ENCODE data around the gene PLD5. TPM values are rescaled to one million over a fixed set of nuclear protein-coding genes. Genes with fewer than 3 reads are reported as not detected.
"Not testable (repeated sequence)": the region's sequence is repeated elsewhere in the genome, so short reads cannot be mapped to it uniquely, and the experiment has no call there.

PLD5 gene
- total RNA-seq, 1 donor from 2014 or later, result 6.6 TPM

DNA sequence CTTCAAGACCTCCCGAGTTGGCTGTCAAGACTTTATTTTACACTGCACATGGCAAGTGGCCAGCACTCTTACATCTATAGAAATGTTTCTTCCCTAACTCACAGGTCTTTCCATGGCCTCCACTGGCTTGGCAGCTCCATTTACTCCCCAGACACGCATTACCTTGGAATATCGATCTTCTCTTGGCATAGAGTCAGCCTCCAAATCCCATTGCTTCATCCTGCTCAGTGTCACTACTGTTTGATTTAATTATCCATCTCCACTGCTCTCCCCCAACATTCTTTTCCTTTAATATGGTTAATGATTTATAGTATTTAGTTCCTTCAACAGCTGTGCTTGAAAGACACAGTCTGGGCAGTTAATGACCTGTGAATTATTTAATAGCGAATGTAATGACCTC lies 284.4 kb downstream of the PLD5 start:
- Histone ChIP-seq H3K4me1 (no peaks in the 10 kb centered on the region), H3K36me3 (no peaks in the 10 kb centered on the region), H3K9me3 (no peaks in the 10 kb centered on the region), H3K27ac (no peak overlapping the region), H3K27me3 (no peaks in the 10 kb centered on the region), H3K4me3 (no peak overlapping the region)
- intact Hi-C loops (cut with DNase I), result no loop called here
- DNase-seq (ENCODE audit: low spot score in 2 of 2), result no peak
- TF ChIP-seq, protein P1, sequence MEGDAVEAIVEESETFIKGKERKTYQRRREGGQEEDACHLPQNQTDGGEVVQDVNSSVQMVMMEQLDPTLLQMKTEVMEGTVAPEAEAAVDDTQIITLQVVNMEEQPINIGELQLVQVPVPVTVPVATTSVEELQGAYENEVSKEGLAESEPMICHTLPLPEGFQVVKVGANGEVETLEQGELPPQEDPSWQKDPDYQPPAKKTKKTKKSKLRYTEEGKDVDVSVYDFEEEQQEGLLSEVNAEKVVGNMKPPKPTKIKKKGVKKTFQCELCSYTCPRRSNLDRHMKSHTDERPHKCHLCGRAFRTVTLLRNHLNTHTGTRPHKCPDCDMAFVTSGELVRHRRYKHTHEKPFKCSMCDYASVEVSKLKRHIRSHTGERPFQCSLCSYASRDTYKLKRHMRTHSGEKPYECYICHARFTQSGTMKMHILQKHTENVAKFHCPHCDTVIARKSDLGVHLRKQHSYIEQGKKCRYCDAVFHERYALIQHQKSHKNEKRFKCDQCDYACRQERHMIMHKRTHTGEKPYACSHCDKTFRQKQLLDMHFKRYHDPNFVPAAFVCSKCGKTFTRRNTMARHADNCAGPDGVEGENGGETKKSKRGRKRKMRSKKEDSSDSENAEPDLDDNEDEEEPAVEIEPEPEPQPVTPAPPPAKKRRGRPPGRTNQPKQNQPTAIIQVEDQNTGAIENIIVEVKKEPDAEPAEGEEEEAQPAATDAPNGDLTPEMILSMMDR (IDR thresholded peaks at IDR 0.05), result no peak

DNA sequence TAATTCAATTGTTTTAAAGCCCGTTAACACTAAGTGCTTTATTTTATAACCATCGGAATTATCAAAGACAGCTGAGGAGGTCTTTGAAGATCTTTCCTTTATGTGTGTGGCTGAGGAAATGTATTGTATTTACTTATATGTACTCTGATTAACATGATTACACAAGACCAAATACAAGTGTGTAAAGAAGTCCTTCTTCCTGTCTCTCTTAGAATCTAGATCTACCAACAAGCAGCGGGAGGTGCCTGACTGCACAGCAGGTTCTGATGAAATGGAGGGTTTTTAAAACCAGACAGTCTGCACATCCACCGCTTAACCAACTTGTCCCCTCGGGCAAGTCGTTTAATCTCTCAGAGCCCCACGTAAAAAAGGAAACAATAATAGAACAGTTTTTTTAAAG lies 285.1 kb downstream of the PLD5 start:
- intact Hi-C loops (cut with DNase I), result no loop called here
- Histone ChIP-seq H3K9me3 (no peaks in the 10 kb centered on the region), H3K27ac (no peak overlapping the region), H3K27me3 (no peaks in the 10 kb centered on the region), H3K4me1 (no peaks in the 10 kb centered on the region), H3K4me3 (no peak overlapping the region), H3K36me3 (no peaks in the 10 kb centered on the region)
- DNase-seq (ENCODE audit: low spot score in 2 of 2), result no peak
- TF ChIP-seq, protein P1 (IDR thresholded peaks at IDR 0.05), result no peak

DNA sequence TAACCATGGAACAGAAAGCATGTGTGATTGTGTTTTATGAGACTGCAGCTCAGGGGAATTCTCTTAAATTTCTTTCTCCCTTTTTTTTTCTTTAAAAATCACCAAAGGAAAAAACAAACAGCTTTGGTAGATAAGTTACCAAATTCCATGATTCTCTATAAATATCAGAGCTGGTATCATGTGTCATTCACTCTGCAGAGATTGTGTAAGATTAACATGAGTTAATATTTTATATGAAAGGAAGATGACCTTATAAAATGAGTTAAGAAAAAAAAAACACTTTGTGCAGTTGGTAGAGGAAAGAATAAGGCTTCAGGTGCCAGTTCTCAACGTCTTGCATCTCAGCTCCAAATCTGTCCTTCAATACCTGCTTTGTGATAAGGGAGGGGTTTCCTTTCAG lies 287.4 kb downstream of the PLD5 start:
- TF ChIP-seq, protein P1 (IDR thresholded peaks at IDR 0.05), result no peak
- intact Hi-C loops (cut with DNase I), result no loop called here
- Histone ChIP-seq H3K4me1 (no peaks in the 10 kb centered on the region), H3K27me3 (no peaks in the 10 kb centered on the region), H3K27ac (no peak overlapping the region), H3K4me3 (no peak overlapping the region), H3K36me3 (no peaks in the 10 kb centered on the region), H3K9me3 (no peaks in the 10 kb centered on the region)
- no peak for DNase-seq (ENCODE audit: low spot score in 2 of 2)

DNA sequence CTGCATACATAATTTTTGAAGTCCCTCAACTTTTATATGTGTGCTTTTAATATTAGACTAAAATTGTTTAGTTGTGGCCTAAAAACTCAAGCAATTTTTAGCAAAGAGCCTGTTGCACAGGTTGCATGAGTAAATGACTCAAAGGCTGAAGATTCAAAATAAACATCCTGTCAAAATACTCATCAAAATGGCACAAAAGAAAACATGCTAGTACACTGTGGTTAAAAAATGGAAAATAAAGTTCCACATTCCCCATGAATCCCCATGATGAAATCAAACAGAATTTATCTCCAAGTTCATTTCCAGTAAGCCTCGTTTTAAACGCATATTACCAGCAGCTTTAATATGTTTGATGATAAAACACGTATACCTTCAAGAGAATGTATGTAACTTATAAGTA lies 295.5 kb downstream of the PLD5 start:
- Histone ChIP-seq H3K9me3 (no peaks in the 10 kb centered on the region), H3K27me3 (no peaks in the 10 kb centered on the region), H3K27ac (no peak overlapping the region), H3K4me3 (no peak overlapping the region), H3K36me3 (no peaks in the 10 kb centered on the region), H3K4me1 (no peaks in the 10 kb centered on the region)
- no peak for DNase-seq (ENCODE audit: low spot score in 2 of 2)
- TF ChIP-seq, protein P1 (IDR thresholded peaks at IDR 0.05), result no peak
- intact Hi-C loops (cut with DNase I), result no loop called here

DNA sequence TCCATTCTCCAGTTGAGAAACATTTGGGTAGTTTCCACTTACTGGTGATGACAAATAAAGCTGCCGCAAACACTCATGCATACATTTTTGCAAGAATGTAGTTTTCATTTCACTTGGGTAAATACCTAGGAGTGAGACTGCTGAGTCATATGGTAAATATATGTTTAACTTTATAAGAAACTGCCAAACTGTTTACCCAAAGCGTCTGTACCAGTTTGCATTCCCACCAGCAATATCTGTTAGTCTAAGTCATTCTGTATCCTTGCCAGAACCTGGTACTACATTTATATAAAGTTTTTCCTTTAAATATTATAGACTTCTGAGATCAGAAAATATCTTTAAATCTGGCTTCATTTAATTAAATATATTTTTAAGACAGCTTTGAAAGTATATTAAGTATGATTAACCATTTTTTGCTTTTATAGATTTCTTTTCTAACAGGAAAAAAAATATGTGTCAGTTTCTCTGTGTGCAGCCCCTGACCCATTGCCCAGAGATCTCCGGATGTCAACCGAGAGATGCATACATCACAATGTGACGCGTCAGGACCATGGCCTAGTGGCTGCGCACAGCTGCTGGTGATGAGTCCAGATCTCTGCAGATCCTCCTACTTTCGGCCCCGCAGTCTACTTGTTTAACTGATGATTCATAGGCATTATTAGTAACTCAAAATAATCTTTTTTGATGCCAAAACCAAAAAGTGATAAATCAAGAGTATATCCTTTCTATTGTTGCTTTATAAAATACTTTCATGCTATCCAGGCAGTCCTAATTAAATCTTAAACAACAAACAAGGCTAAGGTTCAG lies 298.5 kb downstream of the PLD5 start:
- Histone ChIP-seq H3K36me3 (no peaks in the 10 kb centered on the region), H3K27ac (no peak overlapping the region), H3K27me3 (no peaks in the 10 kb centered on the region), H3K9me3 (no peaks in the 10 kb centered on the region), H3K4me3 (no peak overlapping the region), H3K4me1 (no peaks in the 10 kb centered on the region)
- DNase-seq (ENCODE audit: low spot score in 2 of 2), result no peak
- intact Hi-C loops (cut with DNase I), result no loop called here
- TF ChIP-seq, protein P1 (IDR thresholded peaks at IDR 0.05), result no peak

DNA sequence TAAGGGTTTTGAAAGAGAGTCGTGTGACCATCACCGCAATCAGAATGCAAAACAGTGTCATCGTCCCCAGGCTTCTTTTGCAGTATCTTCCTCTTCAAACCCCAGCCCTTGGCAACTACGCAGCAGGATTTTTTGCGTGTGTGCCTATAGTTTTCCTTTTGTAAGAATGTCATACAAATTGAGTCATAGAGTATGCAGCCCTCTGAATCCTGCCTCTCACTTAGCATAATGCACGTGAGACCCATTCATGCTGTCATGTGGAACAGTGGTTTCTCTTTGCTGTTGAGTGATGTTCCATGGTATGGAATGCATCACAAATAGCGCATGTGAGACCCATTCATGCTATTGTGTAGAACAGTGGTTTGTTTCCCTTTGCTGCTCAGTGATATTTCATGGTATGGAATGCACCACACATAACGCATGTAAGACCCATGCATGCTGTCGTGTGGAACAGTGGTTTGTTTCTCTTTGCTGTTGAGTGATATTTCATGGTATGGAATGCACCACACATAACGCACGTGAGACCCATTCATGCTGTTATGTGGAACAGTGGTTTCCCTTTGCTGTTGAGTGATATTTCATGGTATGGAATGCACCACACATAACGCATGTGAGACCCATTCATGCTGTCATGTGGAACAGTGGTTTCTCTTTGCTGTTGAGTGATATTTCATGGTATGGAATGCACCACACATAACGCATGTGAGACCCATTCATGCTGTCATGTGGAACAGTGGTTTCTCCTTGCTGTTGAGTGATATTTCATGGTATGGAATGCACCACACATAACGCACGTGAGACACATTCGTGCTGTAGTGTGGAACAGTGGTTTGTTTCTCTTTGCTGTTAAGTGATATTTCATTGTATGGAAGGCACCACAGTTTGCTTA lies 299.4 kb downstream of the PLD5 start:
- H3K27me3 ChIP-seq; intact Hi-C loops (cut with DNase I); H3K27ac ChIP-seq; H3K4me1 ChIP-seq; DNase-seq (ENCODE audit: low spot score in 2 of 2); H3K9me3 ChIP-seq; H3K36me3 ChIP-seq; H3K4me3 ChIP-seq: not testable (repeated sequence)
